HepG2 (cell line): ENCODE measurements around the gene VGLL1. TPM values are rescaled to one million over a fixed set of nuclear protein-coding genes. Genes with fewer than 3 reads are reported as not detected.

Experiments used
- ATAC-seq: fragments of 200-7000 bp; cut with Tn5 transposase; 3 replicates; pipeline ENCODE4 v1.9.1; 2020; ENCODE audit warnings: mild to moderate bottlenecking, moderate library complexity
- BruUV-seq: library from RNA; stranded (reverse); fragments of 400-500 nt; replicated peaks from 2 replicates; lab custom pipeline; 2021; lab: Mats Ljungman, UMichigan
- CTCF ChIA-PET: fragments of 300-600 bp; formaldehyde crosslinking; extraction: SDS; loops from one replicate; lab custom pipeline; 2021; ENCODE audit warnings: low total read pairs, inconsistent platforms, low intra/inter-chr PET ratio; lab: Yijun Ruan, JAX
- POLR2A ChIA-PET: fragments of 350-600 bp; sonication (Branson Sonifier 250); formaldehyde crosslinking; loops from one replicate; lab custom pipeline; 2020; ENCODE audit warnings: antibody characterized with exemption, inconsistent platforms; lab: Yijun Ruan, JAX
- DNase-seq: peaks from one replicate; pipeline ENCODE4 v3.0.0-alpha.2; 2015; ENCODE audit warnings: low spot score
- FAIRE-seq: peaks from 3 replicates; lab custom pipeline; 2011; peaks lifted over from hg19 to GRCh38; lab: Jason Lieb, UNC
- H2AFZ ChIP-seq: one replicate; pipeline ENCODE4 v1.6.1; 2011; ENCODE audit warnings: low read length, inconsistent platforms
- H3K27ac ChIP-seq: fragments of 300-600 bp; 3 replicates; pipeline ENCODE4 v1.8.0; 2011; ENCODE audit warnings: mixed run types, mild to moderate bottlenecking, mixed read lengths, low read length, inconsistent platforms; ENCODE audit not compliant: insufficient read depth; ENCODE audit errors: extremely low read length
- H3K27me3 ChIP-seq, 2 experiments: fragments of 200-600 bp in 1 of 2; 2 replicates in 1 of 2; 3 replicates in 1 of 2; pipeline versions ENCODE4 v1.6.0 to v1.8.0; 2011; ENCODE audit warnings: low read length in 2 of 2, mild to moderate bottlenecking in 2 of 2, moderate library complexity in 2 of 2, inconsistent platforms in 1 of 2; ENCODE audit not compliant: insufficient read depth in 2 of 2, control insufficient read depth in 1 of 2
- H3K36me3 ChIP-seq, 2 experiments: fragments of 200-600 bp in 1 of 2; replicated peaks in 1 of 2; 2 replicates in 1 of 2; 3 replicates in 1 of 2; pipeline versions ENCODE4 v1.5.1 to v1.8.0; 2011; ENCODE audit warnings: low read length in 2 of 2, inconsistent platforms in 1 of 2; ENCODE audit not compliant: insufficient read depth in 2 of 2, control insufficient read depth in 1 of 2
- H3K4me1 ChIP-seq: 2 replicates; pipeline ENCODE4 v1.5.1; 2012; ENCODE audit warnings: low read length, inconsistent platforms; ENCODE audit not compliant: insufficient read depth
- H3K4me2 ChIP-seq: 2 replicates; pipeline ENCODE4 v1.6.0; 2011; ENCODE audit warnings: low read depth, low read length, inconsistent platforms
- H3K4me3 ChIP-seq, 3 experiments: fragments of 200-600 bp in 1 of 3; sonication (generic), shearing (Covaris generic) in 1 of 3; replicated peaks in 1 of 3; 2 replicates each; pipeline ENCODE4 v1.5.1; 2011 to 2016; ENCODE audit warnings: low read length in 3 of 3, inconsistent platforms in 2 of 3, low read depth in 2 of 3, mild to moderate bottlenecking in 2 of 3, control low read depth in 1 of 3, mixed read lengths in 1 of 3; ENCODE audit not compliant: insufficient read depth in 1 of 3
- H3K79me2 ChIP-seq: one replicate; pipeline ENCODE4 v1.6.1; 2011; ENCODE audit warnings: low read length, inconsistent platforms; ENCODE audit not compliant: insufficient read depth
- H3K9ac ChIP-seq: 2 replicates; pipeline ENCODE4 v1.6.0; 2011; ENCODE audit warnings: mild to moderate bottlenecking, low read depth, low read length, inconsistent platforms; ENCODE audit not compliant: insufficient read depth
- H3K9me3 ChIP-seq: 2 replicates; pipeline ENCODE4 v1.5.1; 2012; ENCODE audit warnings: mild to moderate bottlenecking, low read length
- H4K20me1 ChIP-seq: 2 replicates; pipeline ENCODE4 v1.6.0; 2011; ENCODE audit warnings: inconsistent platforms, mild to moderate bottlenecking, low read length, moderate library complexity; ENCODE audit not compliant: insufficient read depth
- ARID2 ChIP-seq: sonication (generic); formaldehyde crosslinking; IDR thresholded peaks from 2 replicates; pipeline ENCODE4 v1.8.1; 2022; ENCODE audit warnings: mild to moderate bottlenecking, missing genetic modification reagents, borderline replicate concordance
- BRF2 ChIP-seq: sonication (generic); formaldehyde crosslinking; IDR thresholded peaks from 2 replicates; pipeline ENCODE4 v1.8.1; 2022; ENCODE audit warnings: mild to moderate bottlenecking, missing genetic modification reagents
- FOSL2 ChIP-seq: sonication (generic); formaldehyde crosslinking; IDR thresholded peaks from 2 replicates; pipeline ENCODE4 v1.4.0; 2020; ENCODE audit warnings: missing genetic modification reagents
- ISL2 ChIP-seq: sonication (generic); formaldehyde crosslinking; IDR thresholded peaks from 2 replicates; pipeline ENCODE4 v1.5.0; 2020; ENCODE audit warnings: missing genetic modification reagents
- KDM2A ChIP-seq: sonication (generic); formaldehyde crosslinking; IDR thresholded peaks from 2 replicates; pipeline ENCODE4 v1.4.0; 2020; ENCODE audit warnings: low read depth, missing genetic modification reagents, borderline replicate concordance
- MAF1 ChIP-seq: sonication (generic); formaldehyde crosslinking; IDR thresholded peaks from 2 replicates; pipeline ENCODE4 v1.5.0; 2020; ENCODE audit warnings: missing genetic modification reagents, borderline replicate concordance
- NBN ChIP-seq: fragments of 450-650 bp; conservative IDR thresholded peaks from 2 replicates; pipeline ENCODE4 v1.6.1; 2017
- SNAI1 ChIP-seq: sonication (generic); formaldehyde crosslinking; IDR thresholded peaks from 2 replicates; pipeline ENCODE4 v1.5.0; 2020; ENCODE audit warnings: mild to moderate bottlenecking, missing genetic modification reagents, borderline replicate concordance
- SPEN ChIP-seq: sonication (generic); formaldehyde crosslinking; IDR thresholded peaks from 2 replicates; pipeline ENCODE4 v1.5.1; 2020; ENCODE audit warnings: low read depth, mild to moderate bottlenecking, missing genetic modification reagents
- THAP11 ChIP-seq: IDR thresholded peaks from 2 replicates; pipeline ENCODE4 v1.6.1; 2016; ENCODE audit warnings: missing biosample characterization, missing genetic modification reagents
- ZBTB7B ChIP-seq: sonication (generic); formaldehyde crosslinking; IDR thresholded peaks from 2 replicates; pipeline ENCODE4 v1.4.0; 2020; ENCODE audit warnings: missing genetic modification reagents
- ZFX ChIP-seq: sonication (generic); formaldehyde crosslinking; IDR thresholded peaks from 2 replicates; pipeline ENCODE4 v1.4.0; 2020; ENCODE audit warnings: mild to moderate bottlenecking, low read depth, missing genetic modification reagents, moderate library complexity
- ZNF605 ChIP-seq: sonication (generic); formaldehyde crosslinking; IDR thresholded peaks from 2 replicates; pipeline ENCODE4 v1.8.0; 2022; ENCODE audit warnings: mild to moderate bottlenecking, missing genetic modification reagents
- ZNF704 ChIP-seq: sonication (generic); formaldehyde crosslinking; IDR thresholded peaks from 2 replicates; pipeline ENCODE4 v1.8.1; 2023; ENCODE audit warnings: mild to moderate bottlenecking, inconsistent platforms, moderate library complexity, missing genetic modification reagents, borderline replicate concordance
- WGBS: methylation state at CpG from one replicate; pipeline ENCODE4 v1.1.6; 2017; ENCODE audit warnings: low lambda C conversion rate; 5-methylcytosine and 5-hydroxymethylcytosine counted together
- in situ Hi-C: cut with HindIII; loops from 2 replicates; pipeline ENCODE4 v1.10.0; 2017; ENCODE audit warnings: low pct_unique_long_range_greater_than_20kb; ENCODE audit not compliant: extremely low pct_ligation_motif_present
- intact Hi-C: fragments of 100-400 bp; cut with micrococcal nuclease; formaldehyde crosslinking; loops from one replicate; pipeline ENCODE4 v1.10.0; 2022; ENCODE audit not compliant: unreplicated experiment
- polyA plus RNA-seq, 8 experiments: library from polyadenylated mRNA; depleted of rRNA in 3 of 8; stranded (reverse) in 7 of 8; unstranded in 1 of 8; fragments of >200 nt; fragmentation: Illumina TruSeq in 4 of 8; extraction: Trizol in 4 of 8; gene quantifications; 2 replicates each; pipeline versions ENCODE4 v1.2.1 to v1.2.3, GENCODE V29; 2011 to 2016; ENCODE audit warnings: low read depth in 4 of 8, missing spikeins in 1 of 8, mixed read lengths in 1 of 8; ENCODE audit not compliant: insufficient read depth in 1 of 8
- total RNA-seq, 5 experiments: library from RNA; depleted of rRNA; stranded (reverse); fragments of >200 nt; fragmentation: Illumina TruSeq; extraction: Trizol; gene quantifications; 2 replicates each; pipeline ENCODE4 v1.2.3, GENCODE V29; 2016; ENCODE audit warnings: low read depth in 1 of 5
- TF ChIP-seq, protein P1 (sequence below): sonication (generic); formaldehyde crosslinking; IDR thresholded peaks from 2 replicates; pipeline ENCODE4 v1.4.0; 2020; ENCODE audit warnings: missing genetic modification reagents, borderline replicate concordance

Gene VGLL1
- total and polyA plus RNA-seq, 2 of the 13 experiments (the other 11 are each of a cell fraction or from before 2014, with no cell fraction given) = not detected

GRCh38 chrX:136587532-136587931 lies 55.5 kb downstream of the VGLL1 start:
- Histone ChIP-seq H3K36me3 (no peaks in the 10 kb centered on the region), H3K9ac (no peak overlapping the region), H3K4me3 (no peak overlapping the region), H3K27me3 (no peaks in the 10 kb centered on the region; a peak in 1 of 5 replicates), H3K79me2 (no peaks in the 10 kb centered on the region), H3K4me1 (no peaks in the 10 kb centered on the region), H2AFZ (no peak overlapping the region), H4K20me1 (no peaks in the 10 kb centered on the region), H3K4me2 (no peak overlapping the region), H3K9me3 (no peaks in the 10 kb centered on the region), H3K27ac (no peak overlapping the region)
- POLR2A ChIA-PET = no interaction called here
- ATAC-seq (no peak), DNase-seq (no peak), FAIRE-seq (no peak)
- CTCF ChIA-PET = no interaction called here
- TF ChIP-seq ZNF605 (CRISPR knock-in tag) (no peak), ZNF704 (CRISPR knock-in tag) (no peak), ZBTB7B (CRISPR knock-in tag) (no peak), SPEN (no peak), NBN (no peak), MAF1 (CRISPR knock-in tag) (no peak), ARID2 (CRISPR knock-in tag) (no peak), FOSL2 (no peak), KDM2A (no peak), ZFX (no peak), BRF2 (CRISPR knock-in tag) (no peak), ISL2 (no peak), THAP11 (no peak), SNAI1 (CRISPR knock-in tag) (no peak)
- TF ChIP-seq, protein P1, sequence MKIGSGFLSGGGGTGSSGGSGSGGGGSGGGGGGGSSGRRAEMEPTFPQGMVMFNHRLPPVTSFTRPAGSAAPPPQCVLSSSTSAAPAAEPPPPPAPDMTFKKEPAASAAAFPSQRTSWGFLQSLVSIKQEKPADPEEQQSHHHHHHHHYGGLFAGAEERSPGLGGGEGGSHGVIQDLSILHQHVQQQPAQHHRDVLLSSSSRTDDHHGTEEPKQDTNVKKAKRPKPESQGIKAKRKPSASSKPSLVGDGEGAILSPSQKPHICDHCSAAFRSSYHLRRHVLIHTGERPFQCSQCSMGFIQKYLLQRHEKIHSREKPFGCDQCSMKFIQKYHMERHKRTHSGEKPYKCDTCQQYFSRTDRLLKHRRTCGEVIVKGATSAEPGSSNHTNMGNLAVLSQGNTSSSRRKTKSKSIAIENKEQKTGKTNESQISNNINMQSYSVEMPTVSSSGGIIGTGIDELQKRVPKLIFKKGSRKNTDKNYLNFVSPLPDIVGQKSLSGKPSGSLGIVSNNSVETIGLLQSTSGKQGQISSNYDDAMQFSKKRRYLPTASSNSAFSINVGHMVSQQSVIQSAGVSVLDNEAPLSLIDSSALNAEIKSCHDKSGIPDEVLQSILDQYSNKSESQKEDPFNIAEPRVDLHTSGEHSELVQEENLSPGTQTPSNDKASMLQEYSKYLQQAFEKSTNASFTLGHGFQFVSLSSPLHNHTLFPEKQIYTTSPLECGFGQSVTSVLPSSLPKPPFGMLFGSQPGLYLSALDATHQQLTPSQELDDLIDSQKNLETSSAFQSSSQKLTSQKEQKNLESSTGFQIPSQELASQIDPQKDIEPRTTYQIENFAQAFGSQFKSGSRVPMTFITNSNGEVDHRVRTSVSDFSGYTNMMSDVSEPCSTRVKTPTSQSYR (CRISPR knock-in tag) = no peak
- in situ Hi-C loops = no loop called here
- 4% methylated on average over 3 of the region's 3 CpGs for WGBS
- BruUV-seq = no TSS peak
- intact Hi-C loops = no loop called here
